ENCODE data around the gene HOOK2.
"Not testable (repeated sequence)": the region's sequence is repeated elsewhere in the genome, so short reads cannot be mapped to it uniquely, and the experiment has no call there.

The HOOK2 gene

DNA sequence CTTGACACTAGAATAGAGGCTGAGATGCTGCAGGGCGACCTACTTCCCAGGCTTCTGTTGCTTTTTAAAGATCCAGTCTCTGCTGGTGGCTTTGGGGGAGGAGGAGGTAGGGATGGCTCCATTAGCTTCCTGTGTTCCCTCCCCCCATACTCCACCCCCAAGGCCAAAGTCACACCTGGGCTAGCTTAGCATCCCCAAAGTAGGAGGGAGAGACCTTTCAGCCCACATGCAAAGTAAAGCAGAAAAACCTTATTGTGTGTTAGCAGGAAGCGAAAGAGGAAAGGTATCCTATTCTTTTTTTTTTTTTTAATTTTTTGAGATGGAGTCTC is 48.4 kb downstream of the HOOK2 start:
- no peak overlapping the region for H3K4me3 Mint-ChIP-seq
- peaks cover 4% of the 10 kb centered on the region for H3K36me3 Mint-ChIP-seq

GRCh38 chr19:12725612-12726011 is 49.7 kb downstream of the HOOK2 start:
- H3K4me3 Mint-ChIP-seq; H3K36me3 Mint-ChIP-seq; H3K27me3 Mint-ChIP-seq; H3K9me3 Mint-ChIP-seq (ENCODE audit: low read depth); H3K27ac Mint-ChIP-seq: not testable (repeated sequence)
- H3K4me1 Mint-ChIP-seq (ENCODE audit: low read depth), result peaks cover 16% of the 10 kb centered on the region

More for the DNA sequence above, 48.4 kb downstream of the HOOK2 start:
- no peak overlapping the region for H3K27ac Mint-ChIP-seq
- no peaks in the 10 kb centered on the region for H3K27me3 Mint-ChIP-seq
- no peaks in the 10 kb centered on the region for H3K9me3 Mint-ChIP-seq (ENCODE audit: low read depth)
- H3K4me1 Mint-ChIP-seq (ENCODE audit: low read depth), result peaks cover 15% of the 10 kb centered on the region

DNA sequence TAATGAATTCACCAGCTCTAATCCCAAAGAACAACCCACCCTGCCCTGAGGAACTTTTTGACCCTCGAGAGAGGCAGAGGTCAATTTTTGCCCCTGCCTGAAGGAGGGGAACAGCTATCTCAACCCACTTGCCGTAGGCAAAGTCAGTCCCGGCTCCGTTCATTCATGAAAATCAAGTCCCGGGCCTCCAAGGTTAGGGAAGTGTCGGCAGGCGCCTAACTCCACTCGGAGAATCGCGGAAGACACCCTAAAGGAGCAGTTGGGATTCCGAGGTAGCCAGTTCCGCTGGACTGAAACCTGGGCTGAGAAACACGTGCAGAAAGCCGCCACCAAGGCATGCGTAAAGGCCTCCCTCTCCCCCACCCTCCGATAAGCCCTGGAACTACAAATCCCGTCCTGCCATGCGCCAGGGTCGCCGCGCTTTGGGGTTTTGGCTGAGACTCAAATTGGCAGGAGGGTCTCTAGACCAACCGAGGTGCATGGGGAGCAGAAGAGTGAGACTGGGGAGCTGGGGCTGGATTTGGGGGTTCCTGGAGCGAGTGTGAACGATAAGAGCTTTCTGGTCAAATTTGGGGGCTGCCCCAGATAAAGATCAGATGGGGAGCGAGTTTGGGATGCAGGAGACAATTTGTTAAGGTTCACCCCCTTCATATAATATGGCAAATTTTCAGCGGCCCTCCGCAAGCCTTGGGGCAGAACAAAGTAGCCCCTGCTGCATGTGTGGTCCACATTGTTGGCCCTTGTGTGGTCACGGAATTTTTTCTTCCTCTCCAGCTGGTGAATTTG is 51.5 kb downstream of the HOOK2 start, which contains the start of gene TNPO2:
Gene TNPO2 (minus strand): TSS at position 292 of the 786 bp plus-strand sequence. CDS start 2,955 bp downstream, outside the sequence.
- peaks cover 10% of the 10 kb centered on the region for H3K36me3 Mint-ChIP-seq

GRCh38 chr19:12723381-12723640 is 52.0 kb downstream of the HOOK2 start:
- Mint-ChIP-seq H3K27me3 (no peaks in the 10 kb centered on the region), H3K4me3 (peak overlapping the region; percentile 99), H3K27ac (peak overlapping the region; percentile 97), H3K36me3 (peaks cover 14% of the 10 kb centered on the region), H3K4me1 (ENCODE audit: low read depth) (peaks cover 22% of the 10 kb centered on the region), H3K9me3 (ENCODE audit: low read depth) (no peaks in the 10 kb centered on the region)

More for the DNA sequence above, 51.5 kb downstream of the HOOK2 start, which contains the start of gene TNPO2:
- no peaks in the 10 kb centered on the region for H3K9me3 Mint-ChIP-seq (ENCODE audit: low read depth)
- no peaks in the 10 kb centered on the region for H3K27me3 Mint-ChIP-seq
- H3K4me1 Mint-ChIP-seq (ENCODE audit: low read depth), result peaks cover 20% of the 10 kb centered on the region
- H3K27ac Mint-ChIP-seq, result peak within 1 kb of the TSS; percentile 97
- peak within 1 kb of the TSS; percentile 99 for H3K4me3 Mint-ChIP-seq

- Mint-ChIP-seq H3K27me3 (no peaks in the 10 kb centered on the region), H3K4me3 (peak overlapping the region; percentile 99), H3K9me3 (ENCODE audit: low read depth) (no peaks in the 10 kb centered on the region), H3K4me1 (ENCODE audit: low read depth) (peaks cover 22% of the 10 kb centered on the region), H3K36me3 (peaks cover 14% of the 10 kb centered on the region), H3K27ac (peak overlapping the region; percentile 97)
These were observed 52.6 kb downstream of the HOOK2 start for GRCh38 chr19:12722566-12723380.

- Mint-ChIP-seq H3K27me3 (no peaks in the 10 kb centered on the region), H3K36me3 (peaks cover 14% of the 10 kb centered on the region), H3K4me1 (ENCODE audit: low read depth) (peaks cover 22% of the 10 kb centered on the region), H3K4me3 (peak overlapping the region; percentile 99), H3K27ac (peak overlapping the region; percentile 64), H3K9me3 (ENCODE audit: low read depth) (no peaks in the 10 kb centered on the region)
These were observed 53.4 kb downstream of the HOOK2 start for GRCh38 chr19:12721656-12722565.

DNA sequence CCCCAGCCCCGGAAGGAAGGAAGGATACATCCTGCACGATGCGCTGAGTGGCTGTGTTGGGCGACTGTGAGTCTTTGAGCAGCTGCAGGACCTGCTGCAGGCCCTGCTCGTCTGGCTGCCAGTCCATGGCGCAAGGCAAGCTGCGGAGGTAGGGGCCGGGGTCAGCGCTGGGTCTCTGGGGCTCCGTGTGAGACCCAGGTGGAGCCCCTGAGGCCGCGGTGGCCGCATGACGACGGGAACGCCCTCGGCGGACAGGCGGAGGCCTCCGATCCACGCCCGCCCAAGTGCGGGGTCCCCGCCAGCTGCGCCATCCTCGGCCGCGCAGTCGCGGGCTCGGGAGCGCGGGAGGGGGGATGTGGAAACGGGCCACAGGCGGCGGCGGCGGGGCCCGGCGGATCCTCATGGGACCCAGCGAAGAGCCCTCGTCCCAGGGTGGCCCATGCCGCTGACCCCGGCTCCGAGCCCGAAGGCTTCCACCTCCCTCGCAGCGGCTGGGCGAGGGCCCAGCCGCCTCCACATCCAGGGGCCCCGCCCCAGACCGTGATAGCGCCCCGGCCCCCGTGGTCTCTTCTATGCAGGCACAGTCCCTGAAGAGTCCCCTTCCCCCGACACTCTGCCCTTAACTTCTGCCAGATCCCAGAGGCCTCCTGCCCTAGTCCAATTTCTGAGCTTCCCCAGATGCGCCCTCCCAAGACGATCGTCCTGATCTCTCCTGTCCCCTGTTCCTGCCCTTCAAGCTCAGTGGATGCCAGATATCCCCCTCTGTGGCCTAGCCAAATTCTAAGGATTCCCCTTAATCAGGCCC is 54.3 kb downstream of the HOOK2 start:
- Mint-ChIP-seq H3K4me3 (peak overlapping the region; percentile 91), H3K36me3 (peaks cover 16% of the 10 kb centered on the region), H3K9me3 (ENCODE audit: low read depth) (no peaks in the 10 kb centered on the region), H3K27me3 (no peaks in the 10 kb centered on the region), H3K4me1 (ENCODE audit: low read depth) (peaks cover 25% of the 10 kb centered on the region), H3K27ac (peak overlapping the region; percentile 66)

DNA sequence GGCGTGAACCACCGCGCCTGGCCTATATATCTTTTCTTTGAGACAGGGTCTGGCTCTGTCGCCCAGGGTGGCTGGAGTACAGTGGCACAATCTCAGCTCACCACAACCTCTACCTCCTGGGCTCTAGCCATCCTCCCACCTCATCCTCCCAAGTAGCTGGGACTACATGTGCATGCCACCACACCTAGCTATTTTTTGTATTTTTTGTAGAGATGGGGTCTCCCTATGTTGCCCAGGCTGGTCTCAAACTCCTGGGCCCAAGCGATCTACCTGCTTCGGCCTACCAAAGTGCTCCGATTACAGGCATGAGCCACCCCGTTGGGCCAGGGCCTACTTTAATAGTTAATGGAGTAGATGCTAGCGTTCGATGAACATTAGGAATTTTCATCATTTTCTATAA is 55.1 kb downstream of the HOOK2 start:
- Mint-ChIP-seq H3K36me3 (peaks cover 16% of the 10 kb centered on the region), H3K27ac (peak overlapping the region; percentile 66), H3K4me3 (peak overlapping the region; percentile 90), H3K9me3 (ENCODE audit: low read depth) (no peaks in the 10 kb centered on the region), H3K4me1 (ENCODE audit: low read depth) (peaks cover 25% of the 10 kb centered on the region), H3K27me3 (no peaks in the 10 kb centered on the region)

DNA sequence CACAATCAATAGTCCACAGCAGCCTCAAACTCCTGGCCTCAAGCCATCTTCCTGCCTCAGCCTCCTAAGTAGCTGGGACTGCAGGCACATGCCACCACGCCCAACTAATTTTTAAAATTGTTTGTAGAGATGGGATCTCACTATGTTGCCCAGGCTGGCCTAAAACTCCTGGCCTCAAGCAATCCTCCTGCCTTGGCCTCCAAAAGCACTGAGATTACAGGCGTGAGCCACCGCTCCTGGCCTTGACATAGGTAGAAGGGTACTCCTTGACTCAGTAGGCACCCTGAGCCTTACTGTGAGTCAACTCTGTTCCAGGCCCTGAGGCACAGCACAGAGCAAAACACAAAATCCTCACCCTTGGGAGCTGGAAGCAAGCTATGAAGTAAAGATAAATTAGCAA is 59.4 kb downstream of the HOOK2 start:
- no peaks in the 10 kb centered on the region for H3K27me3 Mint-ChIP-seq
- H3K9me3 Mint-ChIP-seq (ENCODE audit: low read depth), result no peaks in the 10 kb centered on the region
- no peak overlapping the region for H3K27ac Mint-ChIP-seq
- no peak overlapping the region for H3K4me3 Mint-ChIP-seq
- H3K36me3 Mint-ChIP-seq, result peaks cover 15% of the 10 kb centered on the region
- peaks cover 16% of the 10 kb centered on the region for H3K4me1 Mint-ChIP-seq (ENCODE audit: low read depth)

GRCh38 chr19:12715102-12715501 is 60.2 kb downstream of the HOOK2 start:
- peaks cover 12% of the 10 kb centered on the region for H3K36me3 Mint-ChIP-seq
- H3K4me3 Mint-ChIP-seq, result no peak overlapping the region
- H3K27me3 Mint-ChIP-seq, result no peaks in the 10 kb centered on the region
- peaks cover 10% of the 10 kb centered on the region for H3K4me1 Mint-ChIP-seq (ENCODE audit: low read depth)
- no peaks in the 10 kb centered on the region for H3K9me3 Mint-ChIP-seq (ENCODE audit: low read depth)
- no peak overlapping the region for H3K27ac Mint-ChIP-seq

DNA sequence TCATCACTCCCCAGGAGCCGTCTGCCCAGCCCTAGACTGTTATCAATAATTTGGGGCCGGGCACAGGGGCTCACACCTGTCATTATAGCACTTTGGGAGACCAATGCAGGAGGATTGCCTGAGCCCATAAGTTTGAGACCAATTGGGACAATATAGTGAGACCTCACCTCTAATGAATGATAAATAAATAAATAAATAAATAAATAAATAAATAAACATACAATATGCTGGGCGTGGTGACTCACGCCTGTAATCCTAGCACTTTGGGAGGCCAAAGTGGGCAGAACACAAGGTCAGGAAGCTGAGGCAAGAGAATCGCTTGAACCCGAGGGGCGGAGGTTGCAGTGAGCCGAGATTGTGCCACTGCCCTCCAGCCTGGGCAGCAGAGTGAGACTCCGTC is 62.0 kb downstream of the HOOK2 start:
- not testable (repeated sequence) for H3K9me3 Mint-ChIP-seq (ENCODE audit: low read depth); H3K4me3 Mint-ChIP-seq; H3K27me3 Mint-ChIP-seq; H3K4me1 Mint-ChIP-seq (ENCODE audit: low read depth); H3K36me3 Mint-ChIP-seq; H3K27ac Mint-ChIP-seq

All from activated naive CD8-positive, alpha-beta T cell (primary cell).